Uterus (tissue), 2 donors: ENCODE data around the gene HOXD1.

Experiments
- CTCF ChIP-seq, 4 experiments: fragments of 200-600 bp in 2 of 4; fragments of 450-650 bp in 2 of 4; sonication (generic) in 2 of 4; IDR thresholded peaks; one replicate each; pipeline ENCODE4 v1.5.1; 2016 to 2019; ENCODE audit warnings: antibody characterized with exemption in 4 of 4, mild to moderate bottlenecking in 2 of 4, moderate library complexity in 1 of 4
- POLR2A ChIP-seq, 2 donors: fragments of 450-650 bp; IDR thresholded peaks; one replicate each; pipeline ENCODE4 v1.6.1; 2016; ENCODE audit warnings: antibody characterized with exemption in 2 of 2, mild to moderate bottlenecking in 1 of 2, moderate library complexity in 1 of 2

- TF ChIP-seq CTCF (IDR thresholded peaks at IDR 0.05) (peak in 1 of 4 experiments; percentile 18), POLR2A (IDR thresholded peaks at IDR 0.05) (peak in 1 of 2 donors; percentile 21)
Measured at GRCh38 chr2:176188774-176189680, 559 bp downstream of the HOXD1 start.
